Measurements from ENCODE around the gene STARD4.

The STARD4 gene

GRCh38 chr5:111511174-111511830 is 1.0 kb downstream of the STARD4 start:
- Histone ChIP-seq H3K27ac (no peak overlapping the region; the same call in 1 of the 2 replicates), H3K27me3 (ENCODE audit: insufficient read depth, low read depth, severe bottlenecking) (no peaks in the 10 kb centered on the region), H3K9me3 (ENCODE audit: severe bottlenecking) (no peaks in the 10 kb centered on the region), H3K4me3 (ENCODE audit: low read depth, low read length) (peak overlapping the region; percentile 86), H3K36me3 (no peaks in the 10 kb centered on the region)
- TF ChIP-seq CTCF (IDR thresholded peaks at IDR 0.05; ENCODE audit: low read depth, low read length) = no peak
- DNase-seq = no peak

- Histone ChIP-seq H3K9me3 (ENCODE audit: severe bottlenecking) (no peaks in the 10 kb centered on the region), H3K27ac (no peak overlapping the region), H3K4me3 (ENCODE audit: low read depth, low read length) (no peak overlapping the region), H3K36me3 (peaks cover 8% of the 10 kb centered on the region), H3K27me3 (ENCODE audit: insufficient read depth, low read depth, severe bottlenecking) (no peaks in the 10 kb centered on the region)
- TF ChIP-seq CTCF (IDR thresholded peaks at IDR 0.05; ENCODE audit: low read depth, low read length) = no peak
- DNase-seq = no peak
Observed at GRCh38 chr5:111509119-111509518, 3.2 kb downstream of the STARD4 start.

GRCh38 chr5:111507276-111507675 is 5.1 kb downstream of the STARD4 start:
- TF ChIP-seq CTCF (IDR thresholded peaks at IDR 0.05; ENCODE audit: low read depth, low read length) = no peak
- H3K9me3 ChIP-seq (ENCODE audit: severe bottlenecking) = no peaks in the 10 kb centered on the region
- H3K4me3 ChIP-seq (ENCODE audit: low read depth, low read length) = no peak overlapping the region
- H3K27ac ChIP-seq = no peak overlapping the region
- DNase-seq = no peak
- peaks cover 8% of the 10 kb centered on the region for H3K36me3 ChIP-seq
- H3K27me3 ChIP-seq (ENCODE audit: insufficient read depth, low read depth, severe bottlenecking) = no peaks in the 10 kb centered on the region

- TF ChIP-seq CTCF (IDR thresholded peaks at IDR 0.05; ENCODE audit: low read depth, low read length) = no peak
- Histone ChIP-seq H3K36me3 (peaks cover 17% of the 10 kb centered on the region), H3K9me3 (ENCODE audit: severe bottlenecking) (no peaks in the 10 kb centered on the region), H3K4me3 (ENCODE audit: low read depth, low read length) (no peak overlapping the region), H3K27ac (no peak overlapping the region), H3K27me3 (ENCODE audit: insufficient read depth, low read depth, severe bottlenecking) (no peaks in the 10 kb centered on the region)
- DNase-seq = no peak
Observed at GRCh38 chr5:111505096-111505495, 7.2 kb downstream of the STARD4 start.

- Histone ChIP-seq H3K27me3 (ENCODE audit: insufficient read depth, low read depth, severe bottlenecking) (no peaks in the 10 kb centered on the region), H3K4me3 (ENCODE audit: low read depth, low read length) (no peak overlapping the region), H3K36me3 (peaks cover 27% of the 10 kb centered on the region), H3K27ac (no peak overlapping the region), H3K9me3 (ENCODE audit: severe bottlenecking) (no peaks in the 10 kb centered on the region)
- no peak for TF ChIP-seq CTCF (IDR thresholded peaks at IDR 0.05; ENCODE audit: low read depth, low read length)
- no peak for DNase-seq
Observed at GRCh38 chr5:111502956-111503355, 9.4 kb downstream of the STARD4 start.

GRCh38 chr5:111498346-111498745 is 14.0 kb downstream of the STARD4 start:
- DNase-seq = no peak
- Histone ChIP-seq H3K4me3 (ENCODE audit: low read depth, low read length) (no peak overlapping the region), H3K36me3 (peaks cover 24% of the 10 kb centered on the region)

More at GRCh38 chr5:111498346-111498745, 14.0 kb downstream of the STARD4 start:
- H3K9me3 ChIP-seq (ENCODE audit: severe bottlenecking) = no peaks in the 10 kb centered on the region
- no peaks in the 10 kb centered on the region for H3K27me3 ChIP-seq (ENCODE audit: insufficient read depth, low read depth, severe bottlenecking)
- H3K27ac ChIP-seq = no peak overlapping the region
- no peak for TF ChIP-seq CTCF (IDR thresholded peaks at IDR 0.05; ENCODE audit: low read depth, low read length)
